IMR-90 (cell line): ENCODE data around the gene RALA. TPM values are rescaled to one million over a fixed set of nuclear protein-coding genes. Genes with fewer than 3 reads are reported as not detected.

Experiments
- ATAC-seq: fragments of 200-7000 bp; cut with Tn5 transposase; 2 replicates; pipeline ENCODE4 v1.9.1; 2020; ENCODE audit warnings: low read depth, mild to moderate bottlenecking, moderate library complexity
- BruUV-seq: library from RNA; stranded (reverse); fragments of 400-500 nt; replicated peaks from 2 replicates; lab custom pipeline; 2021; lab: Mats Ljungman, UMichigan
- CTCF ChIA-PET: fragments of 300-600 bp; formaldehyde crosslinking; extraction: SDS; loops from one replicate; lab custom pipeline; 2021; ENCODE audit warnings: antibody characterized with exemption; lab: Yijun Ruan, JAX
- POLR2A ChIA-PET: fragments of 300-600 bp; sonication (Branson Sonifier 250); formaldehyde crosslinking; loops from one replicate; lab custom pipeline; 2022; ENCODE audit warnings: antibody characterized with exemption; ENCODE audit not compliant: unreplicated experiment; lab: Charles Lee
- DNase-seq: peaks from one replicate; pipeline ENCODE4 v3.0.0; 2013
- H2AFZ ChIP-seq: replicated peaks from 2 replicates; pipeline ENCODE3; 2013; ENCODE audit warnings: low read length, mild to moderate bottlenecking; ENCODE audit not compliant: poor library complexity
- H2AK5ac ChIP-seq: 2 replicates; pipeline ENCODE4 v1.6.1; 2013; ENCODE audit warnings: low read depth, low read length, inconsistent platforms
- H2AK9ac ChIP-seq: replicated peaks from 2 replicates; pipeline ENCODE3; 2013; ENCODE audit warnings: mild to moderate bottlenecking, low read depth, low read length, moderate library complexity; ENCODE audit not compliant: poor library complexity
- H2BK120ac ChIP-seq: 2 replicates; pipeline ENCODE4 v1.6.1; 2013; ENCODE audit warnings: low read depth, low read length, inconsistent platforms
- H2BK15ac ChIP-seq: 3 replicates; pipeline ENCODE4 v1.6.1; 2013; ENCODE audit warnings: low read depth, low read length, inconsistent platforms
- H2BK20ac ChIP-seq: 2 replicates; pipeline ENCODE4 v1.6.1; 2013; ENCODE audit warnings: low read depth, mild to moderate bottlenecking, inconsistent platforms, low read length, moderate library complexity
- H2BK5ac ChIP-seq: 2 replicates; pipeline ENCODE4 v1.6.1; 2013; ENCODE audit warnings: mild to moderate bottlenecking, low read depth, low read length, inconsistent platforms; ENCODE audit not compliant: poor library complexity, severe bottlenecking
- H3K14ac ChIP-seq: replicated peaks from 2 replicates; pipeline ENCODE4 v1.6.1; 2013; ENCODE audit warnings: low read depth, low read length, inconsistent platforms
- H3K18ac ChIP-seq: 2 replicates; pipeline ENCODE4 v1.6.1; 2013; ENCODE audit warnings: low read depth, low read length, control low read depth
- H3K23ac ChIP-seq: 2 replicates; pipeline ENCODE4 v1.6.1; 2013; ENCODE audit warnings: low read depth, low read length, inconsistent platforms
- H3K27ac ChIP-seq: 2 replicates; pipeline ENCODE4 v1.5.1; 2013; ENCODE audit warnings: mild to moderate bottlenecking, control low read depth, low read length; ENCODE audit not compliant: insufficient read depth
- H3K27me3 ChIP-seq: 2 replicates; pipeline ENCODE4 v1.6.1; 2013; ENCODE audit warnings: low read length; ENCODE audit not compliant: control insufficient read depth, insufficient read depth
- H3K36me3 ChIP-seq: 2 replicates; pipeline ENCODE4 v1.6.1; 2013; ENCODE audit warnings: low read length, mixed read lengths; ENCODE audit not compliant: control insufficient read depth, insufficient read depth
- H3K4ac ChIP-seq: 2 replicates; pipeline ENCODE4 v1.6.1; 2013; ENCODE audit warnings: low read depth, low read length, inconsistent platforms
- H3K4me1 ChIP-seq: 2 replicates; pipeline ENCODE4 v1.6.1; 2013; ENCODE audit warnings: low read length, mixed read lengths; ENCODE audit not compliant: control insufficient read depth, insufficient read depth
- H3K4me2 ChIP-seq: 2 replicates; pipeline ENCODE4 v1.6.1; 2013; ENCODE audit warnings: low read depth, mild to moderate bottlenecking, control low read depth, low read length, moderate library complexity
- H3K4me3 ChIP-seq: 2 replicates; pipeline ENCODE4 v1.5.1; 2013; ENCODE audit warnings: low read depth, mild to moderate bottlenecking, control low read depth, low read length, moderate library complexity; ENCODE audit not compliant: insufficient read depth
- H3K56ac ChIP-seq: 2 replicates; pipeline ENCODE4 v1.6.1; 2013; ENCODE audit warnings: low read length, inconsistent platforms; ENCODE audit not compliant: insufficient read depth; ENCODE audit errors: extremely low read depth
- H3K79me1 ChIP-seq, 2 experiments: 2 replicates each; pipeline ENCODE4 v1.6.1; 2013; ENCODE audit warnings: low read length in 2 of 2, inconsistent platforms in 1 of 2, low read depth in 1 of 2
- H3K9ac ChIP-seq: 2 replicates; pipeline ENCODE4 v1.6.1; 2013; ENCODE audit warnings: low read depth, low read length, control low read depth
- H3K9me1 ChIP-seq: 2 replicates; pipeline ENCODE4 v1.6.1; 2013; ENCODE audit warnings: low read length, inconsistent platforms; ENCODE audit not compliant: insufficient read depth
- H3K9me3 ChIP-seq: 2 replicates; pipeline ENCODE4 v1.6.1; 2013; ENCODE audit warnings: low read length; ENCODE audit not compliant: control insufficient read depth, insufficient read depth
- H4K20me1 ChIP-seq: 2 replicates; pipeline ENCODE4 v1.6.1; 2013; ENCODE audit warnings: low read length, inconsistent platforms; ENCODE audit not compliant: insufficient read depth
- H4K5ac ChIP-seq: 2 replicates; pipeline ENCODE4 v1.6.1; 2013; ENCODE audit warnings: mild to moderate bottlenecking, low read depth, low read length, control low read depth
- H4K8ac ChIP-seq, 2 experiments: 2 replicates each; pipeline ENCODE4 v1.6.1; 2013; ENCODE audit warnings: low read depth in 2 of 2, low read length in 2 of 2, control low read depth in 1 of 2, inconsistent platforms in 1 of 2
- H4K91ac ChIP-seq: 2 replicates; pipeline ENCODE4 v1.6.1; 2013; ENCODE audit warnings: low read depth, low read length, inconsistent platforms; ENCODE audit not compliant: insufficient read depth
- CEBPB ChIP-seq: IDR thresholded peaks from 2 replicates; pipeline ENCODE4 v1.6.1; 2012; ENCODE audit warnings: low read depth, low read length, improper control_type of control experiment
- CHD1 ChIP-seq: IDR thresholded peaks from 2 replicates; pipeline ENCODE4 v1.6.1; 2012; ENCODE audit warnings: low read depth, low read length, improper control_type of control experiment
- MAFK ChIP-seq: IDR thresholded peaks from 2 replicates; pipeline ENCODE4 v1.6.1; 2012; ENCODE audit warnings: low read depth, low read length, improper control_type of control experiment
- MAZ ChIP-seq: IDR thresholded peaks from 2 replicates; pipeline ENCODE4 v1.6.1; 2012; ENCODE audit warnings: low read depth, mild to moderate bottlenecking, low read length, improper control_type of control experiment, moderate library complexity, borderline replicate concordance
- MXI1 ChIP-seq: IDR thresholded peaks from 2 replicates; pipeline ENCODE4 v1.6.1; 2012; ENCODE audit warnings: low read depth, mild to moderate bottlenecking, low read length, moderate library complexity, borderline replicate concordance
- NFE2L2 ChIP-seq: fragments of 150-350 bp; IDR thresholded peaks from 2 replicates; pipeline ENCODE4 v1.6.1; 2016; ENCODE audit warnings: low read depth, mild to moderate bottlenecking, low read length
- POLR2A ChIP-seq: IDR thresholded peaks from 2 replicates; pipeline ENCODE4 v1.6.1; 2012; ENCODE audit warnings: mild to moderate bottlenecking, low read depth, low read length
- RAD21 ChIP-seq: IDR thresholded peaks from 2 replicates; pipeline ENCODE4 v1.6.1; 2012; ENCODE audit warnings: low read length, improper control_type of control experiment
- RCOR1 ChIP-seq: IDR thresholded peaks from 2 replicates; pipeline ENCODE4 v1.6.1; 2012; ENCODE audit warnings: mild to moderate bottlenecking, low read length, improper control_type of control experiment; ENCODE audit not compliant: insufficient replicate concordance
- USF2 ChIP-seq: fragments of 150-350 bp; IDR thresholded peaks from 2 replicates; pipeline ENCODE4 v1.6.1; 2017; ENCODE audit warnings: mild to moderate bottlenecking, antibody characterized with exemption, low read length, low read depth
- WGBS, 2 experiments: methylation state at CpG; one replicate each; pipeline versions ENCODE4 v1.1.5 to v1.1.7; 2013; ENCODE audit warnings: missing lambda C conversion rate in 2 of 2; ENCODE audit not compliant: insufficient read length in 1 of 2; ENCODE audit errors: extremely low coverage in 2 of 2; 5-methylcytosine and 5-hydroxymethylcytosine counted together
- dilution Hi-C: fragments of 300-500 bp; cut with HindIII; formaldehyde crosslinking; loops from one replicate; pipeline ENCODE4 v1.14.3; 2018; ENCODE audit warnings: low sequenced_read_pairs; ENCODE audit not compliant: unreplicated experiment
- in situ Hi-C: fragments of 300-500 bp; cut with MboI; formaldehyde crosslinking; loops from 3 replicates; pipeline ENCODE4 v1.14.3; 2019; ENCODE audit warnings: low sequenced_read_pairs, inconsistent platforms, mixed read lengths
- intact Hi-C: fragments of 100-400 bp; cut with micrococcal nuclease; formaldehyde crosslinking; loops from 2 replicates; pipeline ENCODE4 v1.10.0; 2022
- polyA plus RNA-seq, 3 experiments: library from polyadenylated mRNA; depleted of rRNA; stranded (reverse); fragments of >200 nt; gene quantifications; 2 replicates each; pipeline ENCODE4 v1.2.3, GENCODE V29; 2012; ENCODE audit warnings: low replicate concordance in 1 of 3
- total RNA-seq: library from RNA; depleted of rRNA; stranded (reverse); fragments of >200 nt; gene quantifications from 2 replicates; pipeline ENCODE4 v1.2.3, GENCODE V29; 2012

The RALA gene
- total and polyA plus RNA-seq, 2 of the 4 experiments (the other 2 are of a cell fraction), result 7.7 to 20.5 TPM

DNA sequence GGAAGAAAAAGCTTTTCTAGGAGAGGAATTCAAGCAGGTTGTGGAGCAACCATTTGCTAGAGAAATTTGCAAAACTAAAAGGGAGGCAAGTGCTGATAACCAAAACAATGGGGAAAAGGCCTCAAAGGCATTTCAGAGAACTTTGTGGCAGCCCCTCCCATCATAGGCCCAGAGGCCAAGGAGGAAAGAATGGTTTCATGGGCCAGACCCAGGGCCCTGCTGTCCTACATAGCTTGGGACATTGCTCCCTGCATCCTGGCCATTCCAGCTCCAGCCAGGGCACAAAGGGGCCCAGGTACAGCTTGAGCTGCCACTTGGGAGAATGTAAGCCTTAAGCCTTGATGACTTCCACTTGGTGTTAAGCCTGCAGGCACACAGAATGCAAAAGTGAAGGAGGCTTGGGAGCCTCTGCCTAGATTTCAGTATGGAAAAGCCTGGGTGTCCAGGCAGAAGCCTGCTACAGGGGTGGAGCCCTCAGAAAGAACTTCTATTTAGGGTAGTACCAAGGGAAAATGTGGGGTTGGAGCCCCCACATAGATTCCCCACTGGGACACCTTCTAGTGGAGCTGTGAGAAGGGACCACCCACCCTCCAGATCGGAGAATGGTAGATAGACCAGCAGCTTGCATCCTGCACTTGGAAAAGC is 91.2 kb downstream of the RALA start:
- no peak overlapping the region for H2BK5ac ChIP-seq
- H3K18ac ChIP-seq, result no peak overlapping the region
- no peak for ATAC-seq
- peaks cover 21% of the 10 kb centered on the region for H3K9me3 ChIP-seq
- H3K9me1 ChIP-seq, result no peaks in the 10 kb centered on the region
- intact Hi-C loops (no loop called here), in situ Hi-C loops (no loop called here), dilution Hi-C loops (no loop called here)
- no peak overlapping the region for H3K23ac ChIP-seq
- H3K36me3 ChIP-seq, result no peaks in the 10 kb centered on the region
- ChIA-PET CTCF (no interaction called here), POLR2A (no interaction called here)
- H3K9ac ChIP-seq, result no peak overlapping the region
- H2BK15ac ChIP-seq, result no peak overlapping the region
- no peak overlapping the region for H3K56ac ChIP-seq
- no peak overlapping the region for H3K27ac ChIP-seq
- H2AK9ac ChIP-seq, result no peak overlapping the region
- no peak overlapping the region for H2AK5ac ChIP-seq
- no peak overlapping the region for H3K4ac ChIP-seq
- no peak for DNase-seq
- H4K91ac ChIP-seq, result no peak overlapping the region
- no peak overlapping the region for H2AFZ ChIP-seq
- no peak overlapping the region for H3K14ac ChIP-seq
- WGBS, 2 experiments, result no CpG with 5 or more reads among the region's 1 CpG
- no TSS peak for BruUV-seq
- H3K4me1 ChIP-seq, result peaks cover 2% of the 10 kb centered on the region; the same call in 1 of the 2 replicates
- no peak overlapping the region for H3K4me3 ChIP-seq
- H3K27me3 ChIP-seq, result no peaks in the 10 kb centered on the region
- H3K79me1 ChIP-seq, result no peaks in the 10 kb centered on the region
- no peak overlapping the region for H4K5ac ChIP-seq
- no peak overlapping the region for H4K8ac ChIP-seq
- TF ChIP-seq CHD1 (no peak), MXI1 (no peak), RCOR1 (no peak), CEBPB (no peak), MAZ (no peak), USF2 (no peak), NFE2L2 (no peak), POLR2A (no peak), MAFK (no peak), RAD21 (no peak)
- no peak overlapping the region for H2BK120ac ChIP-seq
- no peak overlapping the region for H3K4me2 ChIP-seq
- no peaks in the 10 kb centered on the region for H4K20me1 ChIP-seq
- H2BK20ac ChIP-seq, result no peak overlapping the region
